ENCODE results near the gene GSTM5. TPM values are rescaled to one million over a fixed set of nuclear protein-coding genes. Genes with fewer than 3 reads are reported as not detected.
"Not testable (repeated sequence)": the region's sequence is repeated elsewhere in the genome, so short reads cannot be mapped to it uniquely, and the experiment has no call there.

Gene GSTM5
- total and polyA plus RNA-seq, 4 donors, result 0.59 to 2.8 (median 1.3) TPM

DNA sequence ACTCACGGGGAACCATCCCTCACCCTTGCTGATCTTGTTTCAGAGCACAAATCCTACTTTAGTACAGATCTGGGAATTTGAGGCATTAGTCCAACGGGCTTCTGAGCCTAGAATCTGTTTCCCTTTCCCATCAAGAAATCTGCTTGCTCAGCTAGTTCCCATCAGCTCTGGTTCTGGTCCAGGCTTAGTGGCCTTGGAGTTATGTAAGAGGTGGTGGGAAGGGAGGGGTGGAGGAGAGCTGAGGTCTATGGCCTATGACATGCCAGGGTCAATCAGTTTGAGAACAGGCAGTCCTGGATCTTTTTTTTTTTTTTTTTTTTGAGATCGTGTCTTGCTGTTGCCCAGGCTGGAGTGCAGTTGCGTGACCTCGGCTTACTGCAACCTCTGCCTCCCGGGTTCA, 20.3 kb upstream of the GSTM5 start:
- no peaks in the 10 kb centered on the region for H3K9me3 ChIP-seq (ENCODE audit: control insufficient read depth in 4 of 4, low read length in 3 of 4)
- WGBS, result 26% methylated on average over 6 of the region's 6 CpGs
- no peak for DNase-seq (ENCODE audit: low spot score)

DNA sequence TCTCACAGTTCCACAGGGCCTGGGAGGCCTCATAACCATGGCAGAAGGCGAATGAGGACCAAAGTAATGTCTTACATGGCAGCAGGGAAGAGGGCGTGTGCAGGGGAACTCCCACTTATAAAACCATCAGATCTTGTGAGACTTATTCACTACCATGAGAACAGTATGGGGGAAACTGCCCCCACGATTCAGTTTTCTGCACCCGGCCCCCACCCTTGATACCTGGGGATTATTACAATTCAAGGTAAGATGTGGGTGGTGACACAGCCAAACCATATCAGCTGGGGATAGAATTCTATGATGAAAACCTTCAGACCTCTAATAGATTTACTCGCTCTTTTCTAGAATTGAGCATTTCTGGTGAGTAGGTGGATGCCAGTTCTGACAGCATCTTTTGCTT, 17.7 kb upstream of the GSTM5 start:
- not testable (repeated sequence) for H3K4me3 ChIP-seq (ENCODE audit: low read depth in 1 of 3, low read length in 3 of 3); H3K27me3 ChIP-seq (ENCODE audit: control insufficient read depth in 4 of 4, insufficient read depth in 4 of 4, low read length in 3 of 4); H3K27ac ChIP-seq (ENCODE audit: low read depth in 1 of 2, low read length in 2 of 2); H3K9ac ChIP-seq (ENCODE audit: low read depth in 1 of 2, low read length in 2 of 2); H3K36me3 ChIP-seq (ENCODE audit: control insufficient read depth in 4 of 4, insufficient read depth in 3 of 4, low read depth in 1 of 4, low read length in 3 of 4); H3K9me3 ChIP-seq (ENCODE audit: control insufficient read depth in 4 of 4, low read length in 3 of 4); DNase-seq (ENCODE audit: low spot score)
- WGBS, result 94% methylated on average over 5 of the region's 5 CpGs
- peaks cover 4 to 23% (median 13%) of the 10 kb centered on the region in 4 donors for H3K4me1 ChIP-seq (ENCODE audit: control insufficient read depth in 4 of 4, insufficient read depth in 4 of 4, low read length in 3 of 4)

More for the DNA sequence above, 20.3 kb upstream of the GSTM5 start:
- Histone ChIP-seq H3K27me3 (ENCODE audit: control insufficient read depth in 4 of 4, insufficient read depth in 4 of 4, low read length in 3 of 4) (no peaks in the 10 kb centered on the region), H3K27ac (ENCODE audit: low read depth in 1 of 2, low read length in 2 of 2) (peak overlapping the region; percentile 52 to 71), H3K9ac (ENCODE audit: low read depth in 1 of 2, low read length in 2 of 2) (no peak overlapping the region), H3K4me1 (ENCODE audit: control insufficient read depth in 4 of 4, insufficient read depth in 4 of 4, low read length in 3 of 4) (peaks cover 4 to 32% (median 18%) of the 10 kb centered on the region in 4 donors), H3K36me3 (ENCODE audit: control insufficient read depth in 4 of 4, insufficient read depth in 3 of 4, low read depth in 1 of 4, low read length in 3 of 4) (peaks cover 0 to 1% (median 0%) of the 10 kb centered on the region in 4 donors), H3K4me3 (ENCODE audit: low read depth in 1 of 3, low read length in 3 of 3) (no peak overlapping the region)
- TF ChIP-seq HNF4G (IDR thresholded peaks at IDR 0.05), result no peak
- no peak for TF ChIP-seq FOXA2 (IDR thresholded peaks at IDR 0.05)
- TF ChIP-seq, protein P1, sequence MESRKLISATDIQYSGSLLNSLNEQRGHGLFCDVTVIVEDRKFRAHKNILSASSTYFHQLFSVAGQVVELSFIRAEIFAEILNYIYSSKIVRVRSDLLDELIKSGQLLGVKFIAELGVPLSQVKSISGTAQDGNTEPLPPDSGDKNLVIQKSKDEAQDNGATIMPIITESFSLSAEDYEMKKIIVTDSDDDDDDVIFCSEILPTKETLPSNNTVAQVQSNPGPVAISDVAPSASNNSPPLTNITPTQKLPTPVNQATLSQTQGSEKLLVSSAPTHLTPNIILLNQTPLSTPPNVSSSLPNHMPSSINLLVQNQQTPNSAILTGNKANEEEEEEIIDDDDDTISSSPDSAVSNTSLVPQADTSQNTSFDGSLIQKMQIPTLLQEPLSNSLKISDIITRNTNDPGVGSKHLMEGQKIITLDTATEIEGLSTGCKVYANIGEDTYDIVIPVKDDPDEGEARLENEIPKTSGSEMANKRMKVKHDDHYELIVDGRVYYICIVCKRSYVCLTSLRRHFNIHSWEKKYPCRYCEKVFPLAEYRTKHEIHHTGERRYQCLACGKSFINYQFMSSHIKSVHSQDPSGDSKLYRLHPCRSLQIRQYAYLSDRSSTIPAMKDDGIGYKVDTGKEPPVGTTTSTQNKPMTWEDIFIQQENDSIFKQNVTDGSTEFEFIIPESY (IDR thresholded peaks at IDR 0.05), result peak; percentile 51
- peak; percentile 97 for TF ChIP-seq NR2F2 (IDR thresholded peaks at IDR 0.05)
- peak in 1 of 2 donors; percentile 50 for TF ChIP-seq EGR1 (IDR thresholded peaks at IDR 0.05; ENCODE audit: low read depth in 2 of 2)
- TF ChIP-seq TAF1 (conservative IDR thresholded peaks at IDR 0.05), result no peak
- TF ChIP-seq, protein P2, sequence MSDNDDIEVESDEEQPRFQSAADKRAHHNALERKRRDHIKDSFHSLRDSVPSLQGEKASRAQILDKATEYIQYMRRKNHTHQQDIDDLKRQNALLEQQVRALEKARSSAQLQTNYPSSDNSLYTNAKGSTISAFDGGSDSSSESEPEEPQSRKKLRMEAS (IDR thresholded peaks at IDR 0.05), result peak; percentile 56
- TF ChIP-seq GABPA (IDR thresholded peaks at IDR 0.05 in 1 of 2, conservative IDR thresholded peaks at IDR 0.05 in 1 of 2), result no peak
- peak; percentile 53 to 59 for TF ChIP-seq JUND (IDR thresholded peaks at IDR 0.05)
- TF ChIP-seq SP1 (IDR thresholded peaks at IDR 0.05), result peak; percentile 93
- TF ChIP-seq HNF4A (conservative IDR thresholded peaks at IDR 0.05), result peak; percentile 62 to 82
- TF ChIP-seq YY1 (IDR thresholded peaks at IDR 0.05), result peak; percentile 33
- TF ChIP-seq RAD21 (IDR thresholded peaks at IDR 0.05), result peak; percentile 18 to 51
- TF ChIP-seq FOXA1 (IDR thresholded peaks at IDR 0.05), result no peak
- peak; percentile 95 to 97 for TF ChIP-seq RXRA (IDR thresholded peaks at IDR 0.05)
- TF ChIP-seq, protein P3, sequence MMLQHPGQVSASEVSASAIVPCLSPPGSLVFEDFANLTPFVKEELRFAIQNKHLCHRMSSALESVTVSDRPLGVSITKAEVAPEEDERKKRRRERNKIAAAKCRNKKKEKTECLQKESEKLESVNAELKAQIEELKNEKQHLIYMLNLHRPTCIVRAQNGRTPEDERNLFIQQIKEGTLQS (IDR thresholded peaks at IDR 0.05), result no peak
- TF ChIP-seq, protein P4, sequence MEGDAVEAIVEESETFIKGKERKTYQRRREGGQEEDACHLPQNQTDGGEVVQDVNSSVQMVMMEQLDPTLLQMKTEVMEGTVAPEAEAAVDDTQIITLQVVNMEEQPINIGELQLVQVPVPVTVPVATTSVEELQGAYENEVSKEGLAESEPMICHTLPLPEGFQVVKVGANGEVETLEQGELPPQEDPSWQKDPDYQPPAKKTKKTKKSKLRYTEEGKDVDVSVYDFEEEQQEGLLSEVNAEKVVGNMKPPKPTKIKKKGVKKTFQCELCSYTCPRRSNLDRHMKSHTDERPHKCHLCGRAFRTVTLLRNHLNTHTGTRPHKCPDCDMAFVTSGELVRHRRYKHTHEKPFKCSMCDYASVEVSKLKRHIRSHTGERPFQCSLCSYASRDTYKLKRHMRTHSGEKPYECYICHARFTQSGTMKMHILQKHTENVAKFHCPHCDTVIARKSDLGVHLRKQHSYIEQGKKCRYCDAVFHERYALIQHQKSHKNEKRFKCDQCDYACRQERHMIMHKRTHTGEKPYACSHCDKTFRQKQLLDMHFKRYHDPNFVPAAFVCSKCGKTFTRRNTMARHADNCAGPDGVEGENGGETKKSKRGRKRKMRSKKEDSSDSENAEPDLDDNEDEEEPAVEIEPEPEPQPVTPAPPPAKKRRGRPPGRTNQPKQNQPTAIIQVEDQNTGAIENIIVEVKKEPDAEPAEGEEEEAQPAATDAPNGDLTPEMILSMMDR (IDR thresholded peaks at IDR 0.05; ENCODE audit: low read depth, low read length, missing input control), result no peak
- TF ChIP-seq, protein P5, sequence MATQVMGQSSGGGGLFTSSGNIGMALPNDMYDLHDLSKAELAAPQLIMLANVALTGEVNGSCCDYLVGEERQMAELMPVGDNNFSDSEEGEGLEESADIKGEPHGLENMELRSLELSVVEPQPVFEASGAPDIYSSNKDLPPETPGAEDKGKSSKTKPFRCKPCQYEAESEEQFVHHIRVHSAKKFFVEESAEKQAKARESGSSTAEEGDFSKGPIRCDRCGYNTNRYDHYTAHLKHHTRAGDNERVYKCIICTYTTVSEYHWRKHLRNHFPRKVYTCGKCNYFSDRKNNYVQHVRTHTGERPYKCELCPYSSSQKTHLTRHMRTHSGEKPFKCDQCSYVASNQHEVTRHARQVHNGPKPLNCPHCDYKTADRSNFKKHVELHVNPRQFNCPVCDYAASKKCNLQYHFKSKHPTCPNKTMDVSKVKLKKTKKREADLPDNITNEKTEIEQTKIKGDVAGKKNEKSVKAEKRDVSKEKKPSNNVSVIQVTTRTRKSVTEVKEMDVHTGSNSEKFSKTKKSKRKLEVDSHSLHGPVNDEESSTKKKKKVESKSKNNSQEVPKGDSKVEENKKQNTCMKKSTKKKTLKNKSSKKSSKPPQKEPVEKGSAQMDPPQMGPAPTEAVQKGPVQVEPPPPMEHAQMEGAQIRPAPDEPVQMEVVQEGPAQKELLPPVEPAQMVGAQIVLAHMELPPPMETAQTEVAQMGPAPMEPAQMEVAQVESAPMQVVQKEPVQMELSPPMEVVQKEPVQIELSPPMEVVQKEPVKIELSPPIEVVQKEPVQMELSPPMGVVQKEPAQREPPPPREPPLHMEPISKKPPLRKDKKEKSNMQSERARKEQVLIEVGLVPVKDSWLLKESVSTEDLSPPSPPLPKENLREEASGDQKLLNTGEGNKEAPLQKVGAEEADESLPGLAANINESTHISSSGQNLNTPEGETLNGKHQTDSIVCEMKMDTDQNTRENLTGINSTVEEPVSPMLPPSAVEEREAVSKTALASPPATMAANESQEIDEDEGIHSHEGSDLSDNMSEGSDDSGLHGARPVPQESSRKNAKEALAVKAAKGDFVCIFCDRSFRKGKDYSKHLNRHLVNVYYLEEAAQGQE (IDR thresholded peaks at IDR 0.05), result no peak

DNA sequence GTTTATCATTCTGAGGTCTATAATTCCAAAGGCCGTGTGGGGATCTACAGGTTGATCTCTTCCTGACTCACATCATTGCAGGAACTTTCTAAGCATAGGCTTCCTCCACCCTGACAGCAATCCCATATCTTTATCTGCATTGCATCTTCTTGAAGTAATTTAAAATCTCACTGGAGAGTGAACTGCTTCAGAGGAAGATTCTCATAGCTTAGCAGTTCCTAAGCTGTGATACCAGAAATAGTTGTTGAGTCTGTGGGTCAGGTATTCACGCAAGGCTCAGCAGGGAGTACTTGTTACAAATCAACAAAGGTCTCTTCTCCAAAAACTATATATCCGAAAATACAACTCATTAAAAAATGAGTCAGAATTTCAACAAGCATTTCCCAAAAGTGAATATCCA, 16.9 kb upstream of the GSTM5 start:
- not testable (repeated sequence) for H3K27me3 ChIP-seq (ENCODE audit: control insufficient read depth in 4 of 4, insufficient read depth in 4 of 4, low read length in 3 of 4); DNase-seq (ENCODE audit: low spot score); H3K36me3 ChIP-seq (ENCODE audit: control insufficient read depth in 4 of 4, insufficient read depth in 3 of 4, low read depth in 1 of 4, low read length in 3 of 4); H3K9ac ChIP-seq (ENCODE audit: low read depth in 1 of 2, low read length in 2 of 2); H3K9me3 ChIP-seq (ENCODE audit: control insufficient read depth in 4 of 4, low read length in 3 of 4); H3K27ac ChIP-seq (ENCODE audit: low read depth in 1 of 2, low read length in 2 of 2); H3K4me3 ChIP-seq (ENCODE audit: low read depth in 1 of 3, low read length in 3 of 3)
- H3K4me1 ChIP-seq (ENCODE audit: control insufficient read depth in 4 of 4, insufficient read depth in 4 of 4, low read length in 3 of 4), result peaks cover 4 to 17% (median 10%) of the 10 kb centered on the region in 4 donors
- WGBS, result 84% methylated on average over 3 of the region's 3 CpGs

All from liver (tissue), 9 donors.